ENCODE measurements around the gene BPIFB2.

The BPIFB2 gene

GRCh38 chr20:33023439-33024242 is 16.1 kb downstream of the BPIFB2 start:
- DNase-seq, result no peak

- no peak for DNase-seq
Observed at GRCh38 chr20:33024243-33024560, 16.7 kb downstream of the BPIFB2 start.

GRCh38 chr20:33024609-33025317 is 17.3 kb downstream of the BPIFB2 start:
- DNase-seq, result no peak

GRCh38 chr20:33025318-33025876 is 17.9 kb downstream of the BPIFB2 start:
- no peak for DNase-seq

- no peak for DNase-seq
Observed at GRCh38 chr20:33026072-33026778, 18.7 kb downstream of the BPIFB2 start.

GRCh38 chr20:33026779-33027759 is 19.6 kb downstream of the BPIFB2 start:
- DNase-seq, result no peak

- no peak for DNase-seq
Observed at GRCh38 chr20:33027769-33028751, 20.6 kb downstream of the BPIFB2 start.

GRCh38 chr20:33028875-33029274 is 21.4 kb downstream of the BPIFB2 start:
- DNase-seq, result no peak

GRCh38 chr20:33030076-33030475 is 22.6 kb downstream of the BPIFB2 start:
- no peak for DNase-seq

GRCh38 chr20:33030569-33030968 is 23.1 kb downstream of the BPIFB2 start:
- DNase-seq, result no peak

GRCh38 chr20:33031531-33031930 is 24.0 kb downstream of the BPIFB2 start, which contains the start of gene BPIFB6:
Gene BPIFB6, plus strand, starts transcription at chr20:33031648. Its CDS starts 0 bp downstream, at chr20:33031648.
- no peak for DNase-seq

GRCh38 chr20:33032555-33032954 is 25.1 kb downstream of the BPIFB2 start:
- no peak for DNase-seq

GRCh38 chr20:33033381-33033780 is 25.9 kb downstream of the BPIFB2 start:
- DNase-seq, result no peak

- DNase-seq, result no peak
Observed at GRCh38 chr20:33034115-33034514, 26.6 kb downstream of the BPIFB2 start.

- no peak for DNase-seq
Observed at GRCh38 chr20:33034901-33035492, 27.5 kb downstream of the BPIFB2 start.

GRCh38 chr20:33037456-33037855 is 30.0 kb downstream of the BPIFB2 start:
- no peak for DNase-seq

GRCh38 chr20:33038243-33038642 is 30.7 kb downstream of the BPIFB2 start:
- no peak for DNase-seq

GRCh38 chr20:33042430-33042829 is 34.9 kb downstream of the BPIFB2 start:
- no peak for DNase-seq

- DNase-seq, result no peak
Observed at GRCh38 chr20:33042983-33043730, 35.7 kb downstream of the BPIFB2 start.

- no peak for DNase-seq
Observed at GRCh38 chr20:33043731-33044181, 36.3 kb downstream of the BPIFB2 start.
